Activated naive CD4-positive, alpha-beta T cell treated with anti-CD3 and anti-CD28 coated beads, Interleukin-2, amount 10 ng/mL, durations not matched to agents 5 hours and 36 hours (primary cell): ENCODE measurements around the gene SHC1. TPM values are rescaled to one million over a fixed set of nuclear protein-coding genes. Genes with fewer than 3 reads are reported as not detected.

Experiments used
- microRNA-seq: library from miRNA; unstranded; fragments of <30 nt; microRNA quantifications from one replicate; pipeline ENCODE4 v1.2.0, GENCODE V29; 2022; ENCODE audit warnings: borderline microRNAs expressed, borderline replicate concordance
- total RNA-seq, 2 experiments: library from RNA; stranded (reverse); gene quantifications; one replicate each; pipeline ENCODE4 v1.2.3, GENCODE V29; 2021

SHC1 gene, protein sequence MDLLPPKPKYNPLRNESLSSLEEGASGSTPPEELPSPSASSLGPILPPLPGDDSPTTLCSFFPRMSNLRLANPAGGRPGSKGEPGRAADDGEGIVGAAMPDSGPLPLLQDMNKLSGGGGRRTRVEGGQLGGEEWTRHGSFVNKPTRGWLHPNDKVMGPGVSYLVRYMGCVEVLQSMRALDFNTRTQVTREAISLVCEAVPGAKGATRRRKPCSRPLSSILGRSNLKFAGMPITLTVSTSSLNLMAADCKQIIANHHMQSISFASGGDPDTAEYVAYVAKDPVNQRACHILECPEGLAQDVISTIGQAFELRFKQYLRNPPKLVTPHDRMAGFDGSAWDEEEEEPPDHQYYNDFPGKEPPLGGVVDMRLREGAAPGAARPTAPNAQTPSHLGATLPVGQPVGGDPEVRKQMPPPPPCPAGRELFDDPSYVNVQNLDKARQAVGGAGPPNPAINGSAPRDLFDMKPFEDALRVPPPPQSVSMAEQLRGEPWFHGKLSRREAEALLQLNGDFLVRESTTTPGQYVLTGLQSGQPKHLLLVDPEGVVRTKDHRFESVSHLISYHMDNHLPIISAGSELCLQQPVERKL
- 10 to 100 TPM; 66.7 to 72.8 TPM for total RNA-seq

DNA sequence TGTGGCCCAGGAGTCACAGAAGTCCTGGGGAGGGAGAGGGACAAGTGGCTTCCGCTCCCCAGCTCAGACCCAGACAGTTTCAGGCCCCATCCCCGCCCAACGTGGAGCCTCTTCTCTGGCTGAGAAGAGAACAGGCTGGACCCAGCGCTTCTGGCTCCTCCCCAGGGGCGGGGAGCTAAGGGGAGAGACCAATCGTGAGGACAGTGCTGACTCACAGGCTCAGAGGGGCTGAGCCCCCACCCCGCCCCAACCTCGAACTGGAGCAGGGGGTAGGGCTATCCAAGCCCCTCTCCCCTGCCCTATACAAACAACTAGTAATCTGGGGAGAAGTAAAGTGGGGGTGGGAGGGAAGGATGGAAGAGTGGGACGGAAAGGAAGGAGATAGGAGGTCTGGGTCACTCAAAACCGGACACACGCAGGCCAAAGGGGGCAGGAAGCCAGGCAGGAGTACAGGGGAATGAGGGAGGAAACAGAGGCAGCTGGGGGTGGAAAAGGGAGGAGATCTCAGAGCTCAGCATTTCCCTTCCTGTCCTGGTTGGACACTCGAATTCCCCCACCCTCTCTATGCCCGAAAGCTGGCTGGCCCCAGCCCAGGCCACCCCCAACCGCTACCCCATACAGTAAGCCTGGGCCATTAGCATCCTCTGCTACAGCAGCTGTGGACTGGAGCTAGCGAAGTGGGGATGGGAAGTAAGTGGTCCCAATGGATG is at the start of gene SHC1:
Gene SHC1 (minus strand): TSS at position 117 of the 710 bp plus-strand sequence. CDS start 221 bp downstream, outside the sequence.

DNA sequence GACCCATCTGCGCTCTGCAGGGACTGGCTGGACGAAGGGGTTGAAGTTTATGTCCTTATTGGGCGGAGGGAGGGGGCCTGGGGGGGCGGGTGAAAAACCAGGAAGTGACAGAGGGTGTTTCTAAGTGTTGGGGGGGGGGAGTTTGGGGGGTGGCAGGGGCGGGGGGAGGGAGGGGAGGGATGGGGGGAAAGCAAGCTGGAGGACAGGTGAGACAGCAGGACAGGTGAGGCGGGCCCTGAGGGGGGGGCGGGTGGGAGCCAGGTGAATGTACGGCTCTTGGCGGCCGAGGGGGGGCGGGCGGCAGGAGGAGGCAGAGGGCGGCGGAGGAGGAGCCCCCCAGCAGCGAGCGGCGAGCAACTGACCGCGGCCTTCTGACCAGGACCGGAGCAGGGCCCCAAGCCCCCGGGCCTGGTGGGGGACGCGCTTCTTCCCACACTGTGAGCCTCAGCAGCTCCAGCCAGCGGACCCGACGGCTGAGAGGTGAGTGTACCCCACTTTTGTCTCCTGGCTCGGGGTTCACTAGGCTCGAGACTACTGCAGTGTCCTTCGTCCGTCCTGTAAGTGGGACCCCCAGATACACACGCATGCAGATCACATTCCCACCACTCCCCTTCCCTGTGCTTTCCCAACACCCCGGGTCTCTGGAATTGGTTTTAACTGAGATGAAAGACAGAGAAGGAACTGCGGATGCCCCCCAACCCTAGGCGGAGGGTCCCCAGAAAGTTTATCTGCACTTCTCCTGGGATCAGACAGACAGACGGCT is 32.1 kb upstream of the SHC1 start, which contains the start of gene ZBTB7B:
Gene ZBTB7B (plus strand): TSS at position 339 of the 763 bp plus-strand sequence. CDS start 11,859 bp downstream, outside the sequence.

DNA sequence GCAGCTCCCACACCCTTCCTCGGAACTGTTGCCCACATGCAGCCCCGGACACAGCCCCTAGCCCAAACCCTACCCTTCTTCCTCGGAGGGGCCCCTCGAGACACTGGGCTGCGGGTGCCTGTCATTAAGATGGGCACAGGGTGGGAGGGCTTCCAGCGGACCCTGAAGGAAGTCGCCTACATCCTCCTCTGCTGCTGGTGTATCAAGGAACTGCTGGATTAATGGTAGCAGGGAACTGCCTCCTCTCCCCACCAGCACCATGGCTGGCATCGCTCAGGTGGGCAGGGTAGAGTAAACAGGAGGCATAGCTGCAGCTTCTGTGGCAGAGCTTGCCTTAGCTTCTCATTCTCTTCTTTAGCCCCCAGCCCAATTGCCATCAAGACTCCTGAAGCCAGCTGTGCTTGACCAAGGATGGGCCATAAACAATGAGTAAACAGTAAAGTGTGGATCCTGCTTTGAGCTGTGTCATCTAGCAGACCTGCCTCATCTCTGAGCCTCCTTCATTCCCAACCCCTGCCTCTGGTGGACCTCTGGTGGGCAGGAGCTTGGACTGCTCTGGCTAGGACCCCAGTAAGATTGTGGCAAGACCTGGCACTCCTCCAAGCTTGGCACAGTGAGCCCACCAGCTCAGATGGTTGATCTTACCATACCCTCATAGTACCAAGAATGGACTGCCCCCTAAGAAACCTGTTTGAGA is 23.2 kb upstream of the SHC1 start, which contains the start of gene LENEP:
Gene LENEP (plus strand): TSS at position 15 of the 697 bp plus-strand sequence. CDS start 22 bp downstream, at position 37.

DNA sequence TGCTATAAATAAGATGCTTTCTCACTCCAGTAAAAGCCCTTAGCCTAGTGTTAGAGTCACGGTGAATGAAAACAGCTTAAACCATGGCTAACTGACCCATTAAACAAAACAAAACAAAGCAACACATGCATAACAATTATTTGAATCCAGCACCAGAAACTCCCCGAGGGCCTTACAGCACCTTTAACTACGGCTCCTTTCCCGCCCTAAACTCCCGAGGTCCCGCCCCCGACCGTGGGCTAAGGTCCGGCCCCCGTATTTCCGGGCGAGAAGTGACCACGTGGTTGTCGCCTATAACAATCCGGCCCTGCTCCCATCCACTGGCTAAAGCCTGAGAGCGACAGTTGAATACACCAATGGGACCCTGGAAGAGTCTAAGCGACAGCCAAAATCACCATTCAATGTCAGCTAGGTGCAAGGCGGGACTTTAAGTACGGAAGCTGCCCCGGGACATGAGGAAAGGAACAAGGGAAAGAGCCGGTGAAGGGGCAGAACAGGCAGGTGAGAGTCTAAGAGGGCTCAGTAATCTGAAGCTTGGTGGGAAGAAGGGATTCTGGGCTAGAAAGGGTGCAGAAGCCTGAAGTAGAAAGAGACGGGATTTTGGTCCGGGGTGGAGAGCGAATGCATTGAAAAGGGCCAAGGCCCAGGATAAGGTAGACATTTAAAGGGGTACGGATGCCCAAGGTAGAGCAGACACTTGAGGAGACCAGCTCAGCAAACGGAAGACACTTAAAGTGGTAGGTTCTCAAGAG is 12.5 kb upstream of the SHC1 start, which contains the start of gene FLAD1:
Gene FLAD1 (plus strand): TSS at position 448 of the 752 bp plus-strand sequence. CDS start 351 bp downstream, outside the sequence.

DNA sequence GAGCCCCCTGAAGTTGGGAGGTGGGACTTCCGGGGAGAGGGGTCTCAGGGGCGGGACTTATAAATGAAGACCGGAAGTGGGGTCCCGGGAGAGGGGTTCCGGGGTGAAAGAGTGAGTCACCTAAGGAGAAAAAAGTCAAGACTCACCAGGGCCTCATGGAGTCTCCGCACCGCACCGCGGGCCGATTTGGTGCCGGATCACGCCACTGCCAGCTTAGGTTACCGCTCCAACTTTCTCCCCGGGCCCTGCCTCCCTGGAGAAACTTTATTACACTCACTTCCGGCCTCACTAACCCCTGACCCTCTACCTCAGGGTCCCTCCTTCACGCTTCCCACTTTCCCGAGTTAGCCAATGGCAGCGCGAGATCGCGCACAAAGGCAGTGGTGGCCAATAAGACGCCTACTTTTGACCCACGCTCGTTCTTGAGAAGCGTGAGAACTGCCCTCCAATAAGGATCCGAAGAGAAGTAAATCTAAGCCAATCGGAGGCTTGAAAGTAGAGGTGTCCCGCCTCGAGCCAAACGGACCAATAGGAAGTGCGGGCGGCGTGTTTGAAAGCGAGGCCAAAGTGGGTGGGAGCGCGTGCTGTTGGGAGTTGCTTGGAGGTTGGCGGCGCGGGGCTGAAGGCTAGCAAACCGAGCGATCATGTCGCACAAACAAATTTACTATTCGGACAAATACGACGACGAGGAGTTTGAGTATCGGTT is 3.7 kb upstream of the SHC1 start, which contains the start of gene CKS1B:
Gene CKS1B (plus strand): TSS at position 580 of the 706 bp plus-strand sequence. CDS start 65 bp downstream, at position 645.

DNA sequence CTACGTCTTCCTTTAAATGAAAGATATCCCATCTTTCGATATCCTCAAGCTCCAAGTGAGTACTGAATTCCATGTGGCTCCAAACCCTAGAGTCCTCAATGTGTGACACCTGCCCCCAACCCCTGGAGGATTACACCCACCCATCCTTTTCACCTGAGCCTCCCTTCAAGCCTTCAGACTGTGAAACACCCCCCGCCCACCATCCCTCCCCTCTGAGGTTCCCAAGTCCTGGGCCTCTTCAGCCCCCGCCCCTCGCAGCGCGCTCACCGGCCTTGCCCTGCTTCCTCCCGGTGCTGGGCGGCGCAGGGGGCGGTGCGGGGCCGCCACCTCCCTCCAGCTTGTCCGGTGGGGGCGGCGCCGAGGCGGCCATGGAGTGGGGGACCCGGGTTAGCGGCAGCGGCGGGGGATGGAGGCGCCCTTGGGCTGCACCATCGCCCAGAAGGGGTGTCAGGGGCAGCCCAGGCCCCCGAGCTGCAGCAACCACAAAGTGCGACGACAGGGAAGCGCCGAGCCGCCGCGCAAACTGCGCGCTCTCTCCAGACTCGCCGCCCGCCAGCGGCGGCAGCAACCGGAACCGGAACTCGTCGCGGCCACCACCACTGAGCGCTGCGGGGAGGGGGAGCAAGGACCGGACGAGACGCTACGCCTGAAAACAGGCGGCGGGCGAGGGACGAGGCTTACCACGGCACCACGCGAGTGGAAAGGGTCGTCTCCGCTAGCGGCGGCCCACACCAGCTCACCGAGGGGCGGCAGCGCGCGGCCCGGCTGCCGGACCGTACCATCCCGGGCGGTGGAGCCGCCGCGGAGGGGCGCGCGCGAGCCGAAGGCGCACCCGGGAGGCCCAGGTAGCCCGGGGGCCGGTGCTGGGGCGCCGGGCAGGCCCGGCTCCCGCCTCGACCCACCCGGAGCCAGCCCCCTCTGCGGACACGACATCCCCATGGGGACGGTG is 9.1 kb downstream of the SHC1 start, which contains the start of gene PYGO2:
Gene PYGO2 (minus strand): TSS at position 576 of the 949 bp plus-strand sequence. CDS start 206 bp downstream, at position 370.

DNA sequence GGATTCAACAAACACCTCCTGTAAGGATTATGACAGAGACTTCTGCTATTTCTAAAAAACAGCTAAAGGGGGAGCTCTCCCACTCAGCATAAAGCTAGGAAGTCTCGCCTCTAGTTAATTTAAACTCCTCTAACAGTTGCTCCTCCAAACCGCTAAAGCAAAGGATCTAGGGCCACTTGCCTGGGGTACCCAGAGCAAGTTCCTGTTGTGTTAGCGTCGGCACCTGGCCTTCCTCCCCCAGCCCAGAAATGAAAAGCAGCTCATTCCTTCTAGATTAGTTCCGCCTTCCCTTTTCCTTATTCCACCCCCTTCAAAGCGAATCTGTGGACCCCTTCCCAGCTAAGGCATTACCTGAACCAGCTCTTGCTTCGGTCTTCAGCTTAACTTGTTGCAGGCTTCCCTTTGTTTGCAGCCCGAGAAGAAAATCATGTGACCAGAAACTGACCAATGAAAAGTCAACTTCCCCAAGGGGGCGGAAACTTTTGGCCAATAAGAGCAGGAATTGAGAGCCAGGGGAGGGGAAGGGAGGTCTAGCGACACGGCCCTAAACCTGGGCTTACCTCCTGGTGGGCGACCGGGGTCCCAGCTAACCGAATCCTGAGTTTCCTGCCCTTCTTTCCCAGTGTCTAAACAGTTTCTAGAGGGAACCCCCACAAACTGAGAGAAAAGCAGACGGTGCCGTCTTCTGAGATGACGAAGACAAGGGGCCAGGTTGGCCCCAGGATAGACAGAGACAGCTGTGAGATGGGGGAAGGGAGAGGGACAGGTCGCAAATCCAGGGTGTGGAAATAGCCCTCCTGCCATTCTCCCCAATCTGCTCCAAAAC is 14.6 kb downstream of the SHC1 start, which contains the start of gene PBXIP1:
Gene PBXIP1 (minus strand): TSS at position 382 of the 826 bp plus-strand sequence. CDS start 2,378 bp downstream, outside the sequence.

DNA sequence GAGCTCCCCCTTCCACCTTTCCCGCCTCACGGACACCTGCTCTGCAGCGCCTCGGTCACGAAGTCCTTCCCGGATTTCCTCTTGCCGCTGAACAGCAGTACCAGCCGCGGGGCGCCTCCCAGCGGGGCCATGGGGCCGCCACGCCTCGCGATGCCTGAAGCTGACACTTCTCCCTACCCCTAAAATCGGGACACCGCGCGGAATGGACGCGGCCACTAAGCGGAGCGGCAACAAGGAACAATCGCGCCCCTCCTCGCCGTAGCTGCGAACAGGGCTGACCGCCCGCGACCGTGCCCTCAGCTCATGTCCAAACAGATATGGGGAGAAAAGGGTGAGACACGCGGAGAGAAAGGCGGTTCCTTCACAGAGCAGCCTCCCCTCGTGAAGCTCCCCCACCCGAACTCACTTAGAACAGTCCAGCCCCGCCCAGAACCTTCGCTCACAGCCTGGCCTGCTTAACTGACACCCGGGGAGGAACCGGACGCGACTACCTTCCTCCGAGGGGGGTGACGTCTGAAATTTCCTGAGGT is 33.9 kb downstream of the SHC1 start, which contains the start of gene PMVK:
Gene PMVK (minus strand): TSS at position 165 of the 530 bp plus-strand sequence. CDS start 34 bp downstream, at position 131.

Small RNA genes lying within 50 kb of the gene (microRNA-seq; reads per million reads assigned to microRNA genes)
- gene MIR4258: not detected

Other genes with a start within 250 kb of the SHC1 start
- gene KCNN3, start 100.5 kb downstream of the SHC1 start, total RNA-seq: under 1 TPM; 0.02 to 0.03 TPM
- 10 to 100 TPM; 29.6 to 33.1 TPM for gene PMVK, start 34.0 kb downstream of the SHC1 start, total RNA-seq
- gene PBXIP1, start 14.6 kb downstream of the SHC1 start, total RNA-seq: 100 to 1,000 TPM; 101 to 102 TPM
- 10 to 100 TPM; 42.7 to 43.0 TPM for gene PYGO2, start 9.0 kb downstream of the SHC1 start, total RNA-seq
- 100 to 1,000 TPM; 104 to 118 TPM for gene CKS1B, start 3.9 kb upstream of the SHC1 start, total RNA-seq
- 10 to 100 TPM; 34.2 to 38.9 TPM for gene FLAD1, start 12.6 kb upstream of the SHC1 start, total RNA-seq
- 1 to 10 TPM in 1 of 2 experiments, under 1 TPM in 1; 0.63 to 1.2 TPM for gene LENEP, start 22.8 kb upstream of the SHC1 start, total RNA-seq
- gene ZBTB7B, start 32.1 kb upstream of the SHC1 start, total RNA-seq: 100 to 1,000 TPM; 119 TPM
- 1 to 10 TPM in 1 of 2 experiments, under 1 TPM in 1; 0.79 to 1.2 TPM for gene DCST2, start 63.0 kb upstream of the SHC1 start, total RNA-seq
- gene DCST1, start 63.1 kb upstream of the SHC1 start, total RNA-seq: not detected
- gene ADAM15, start 80.6 kb upstream of the SHC1 start, total RNA-seq: 10 to 100 TPM; 50.6 to 50.7 TPM
- gene EFNA4, start 93.0 kb upstream of the SHC1 start, total RNA-seq: 1 to 10 TPM; 9.0 to 9.6 TPM
- gene EFNA3, start 108.1 kb upstream of the SHC1 start, total RNA-seq: 1 to 10 TPM; 4.1 to 4.2 TPM
- under 1 TPM; 0.25 to 0.26 TPM for gene EFNA1, start 157.1 kb upstream of the SHC1 start, total RNA-seq
- gene SLC50A1, start 165.1 kb upstream of the SHC1 start, total RNA-seq: 10 to 100 TPM; 44.1 to 49.0 TPM
- 10 to 100 TPM; 60.3 to 66.8 TPM for gene DPM3, start 169.8 kb upstream of the SHC1 start, total RNA-seq
- 100 to 1,000 TPM; 173 to 190 TPM for gene KRTCAP2, start 202.6 kb upstream of the SHC1 start, total RNA-seq
- 10 to 100 TPM; 16.4 to 19.1 TPM for gene TRIM46, start 203.1 kb upstream of the SHC1 start, total RNA-seq
- gene THBS3, start 237.2 kb upstream of the SHC1 start, total RNA-seq: 10 to 100 TPM; 28.2 to 31.5 TPM
- gene MTX1, start 237.9 kb upstream of the SHC1 start, total RNA-seq: 10 to 100 TPM; 30.3 to 30.6 TPM